H9 (cell line): ENCODE data around the gene PI4K2A. TPM values are rescaled to one million over a fixed set of nuclear protein-coding genes. Genes with fewer than 3 reads are reported as not detected.

Source experiments
- DNase-seq: peaks from one replicate; pipeline ENCODE4 v3.0.0-alpha.2; 2017
- H2AFZ ChIP-seq: one replicate; pipeline ENCODE4 v1.6.1; 2013; ENCODE audit warnings: mild to moderate bottlenecking, low read length, control low read depth, moderate library complexity
- H2AK5ac ChIP-seq: 2 replicates; pipeline ENCODE4 v1.6.1; 2013; ENCODE audit warnings: low read length, control low read depth, mixed read lengths; ENCODE audit not compliant: insufficient read length
- H2BK120ac ChIP-seq: one replicate; pipeline ENCODE4 v1.6.1; 2013; ENCODE audit warnings: low read depth, mild to moderate bottlenecking, low read length, control low read depth, inconsistent platforms; ENCODE audit not compliant: poor library complexity, severe bottlenecking
- H2BK12ac ChIP-seq: 2 replicates; pipeline ENCODE4 v1.6.1; 2013; ENCODE audit warnings: low read length, control low read depth, mixed read lengths, low read depth; ENCODE audit not compliant: insufficient read length
- H2BK15ac ChIP-seq: 2 replicates; pipeline ENCODE4 v1.6.1; 2013; ENCODE audit warnings: low read depth, low read length, control low read depth
- H2BK20ac ChIP-seq: one replicate; pipeline ENCODE4 v1.6.1; 2013; ENCODE audit warnings: low read depth, mild to moderate bottlenecking, low read length, control low read depth, inconsistent platforms; ENCODE audit not compliant: poor library complexity, severe bottlenecking
- H2BK5ac ChIP-seq: 2 replicates; pipeline ENCODE4 v1.6.1; 2013; ENCODE audit warnings: low read length, control low read depth, mixed read lengths; ENCODE audit not compliant: insufficient read length
- H3K14ac ChIP-seq: 2 replicates; pipeline ENCODE4 v1.6.1; 2013; ENCODE audit warnings: low read length, control low read depth; ENCODE audit not compliant: insufficient read depth
- H3K18ac ChIP-seq: 2 replicates; pipeline ENCODE4 v1.6.1; 2013; ENCODE audit warnings: low read depth, mild to moderate bottlenecking, mixed read lengths, low read length, control low read depth; ENCODE audit not compliant: insufficient read length
- H3K23ac ChIP-seq: 2 replicates; pipeline ENCODE4 v1.6.1; 2013; ENCODE audit warnings: low read length, control low read depth, mixed read lengths, low read depth; ENCODE audit not compliant: insufficient read length
- H3K23me2 ChIP-seq: 2 replicates; pipeline ENCODE4 v1.6.1; 2013; ENCODE audit warnings: low read depth, mild to moderate bottlenecking, mixed read lengths, low read length, control low read depth; ENCODE audit not compliant: insufficient read length, poor library complexity, severe bottlenecking
- H3K27ac ChIP-seq: 2 replicates; pipeline ENCODE4 v1.5.1; 2013; ENCODE audit warnings: low read length, control low read depth, mixed read lengths, low read depth; ENCODE audit not compliant: insufficient read length
- H3K27me3 ChIP-seq: 2 replicates; pipeline ENCODE4 v1.6.1; 2013; ENCODE audit warnings: low read length, control low read depth, inconsistent platforms; ENCODE audit not compliant: insufficient read depth
- H3K4ac ChIP-seq: 2 replicates; pipeline ENCODE4 v1.6.1; 2013; ENCODE audit warnings: low read depth, mild to moderate bottlenecking, control low read depth, inconsistent platforms, low read length, moderate library complexity
- H3K4me1 ChIP-seq: 2 replicates; pipeline ENCODE4 v1.6.1; 2013; ENCODE audit warnings: low read length, control low read depth, inconsistent platforms; ENCODE audit not compliant: insufficient read depth
- H3K4me2 ChIP-seq: 2 replicates; pipeline ENCODE4 v1.6.1; 2013; ENCODE audit warnings: low read length, control low read depth, mixed read lengths; ENCODE audit not compliant: insufficient read length, insufficient read depth
- H3K56ac ChIP-seq: 2 replicates; pipeline ENCODE4 v1.6.1; 2013; ENCODE audit warnings: low read depth, mild to moderate bottlenecking, mixed read lengths, low read length, control low read depth; ENCODE audit not compliant: insufficient read length
- H3K79me1 ChIP-seq: 2 replicates; pipeline ENCODE4 v1.6.1; 2013; ENCODE audit warnings: low read depth, mild to moderate bottlenecking, moderate library complexity, low read length, control low read depth, inconsistent platforms; ENCODE audit not compliant: insufficient read depth, poor library complexity, severe bottlenecking
- H3K79me2 ChIP-seq: 2 replicates; pipeline ENCODE4 v1.6.1; 2013; ENCODE audit warnings: low read length, control low read depth, inconsistent platforms; ENCODE audit not compliant: insufficient read depth
- H3K9ac ChIP-seq: 2 replicates; pipeline ENCODE4 v1.6.1; 2013; ENCODE audit warnings: low read length, control low read depth, mixed read lengths; ENCODE audit not compliant: insufficient read length; ENCODE audit errors: extremely low read depth
- H3K9me3 ChIP-seq: one replicate; pipeline ENCODE4 v1.6.1; 2013; ENCODE audit warnings: low read depth, low read length, inconsistent platforms; ENCODE audit not compliant: control insufficient read depth
- H3T11ph ChIP-seq: one replicate; pipeline ENCODE4 v1.6.1; 2013; ENCODE audit warnings: mild to moderate bottlenecking, low read length, control low read depth, inconsistent platforms
- H4K20me1 ChIP-seq: one replicate; pipeline ENCODE4 v1.6.1; 2013; ENCODE audit not compliant: control insufficient read depth, insufficient read length, insufficient read depth
- H4K5ac ChIP-seq: 2 replicates; pipeline ENCODE4 v1.6.1; 2013; ENCODE audit warnings: low read depth, mild to moderate bottlenecking, mixed read lengths, low read length, control low read depth; ENCODE audit not compliant: insufficient read length
- H4K8ac ChIP-seq: replicated peaks from 2 replicates; pipeline ENCODE4 v1.6.1; 2013; ENCODE audit warnings: low read length, control low read depth, mixed read lengths, low read depth; ENCODE audit not compliant: insufficient read length
- H4K91ac ChIP-seq: 2 replicates; pipeline ENCODE4 v1.6.1; 2013; ENCODE audit warnings: low read depth, mild to moderate bottlenecking, moderate library complexity, mixed read lengths, low read length, control low read depth; ENCODE audit not compliant: insufficient read length
- H3K27ac Mint-ChIP-seq, 3 experiments: 2 replicates in 2 of 3; 3 replicates in 1 of 3; pipeline ENCODE4 v1.8.0; 2020 to 2021; ENCODE audit warnings: mixed read lengths in 3 of 3, mild to moderate bottlenecking in 1 of 3, moderate library complexity in 1 of 3
- H3K27me3 Mint-ChIP-seq: 2 replicates; pipeline ENCODE4 v1.8.0; 2021; ENCODE audit warnings: low read depth, mild to moderate bottlenecking, moderate library complexity, mixed read lengths
- H3K36me3 Mint-ChIP-seq, 3 experiments: 2 replicates in 2 of 3; 3 replicates in 1 of 3; pipeline ENCODE4 v1.8.0; 2020 to 2021; ENCODE audit warnings: low read depth in 3 of 3, mixed read lengths in 3 of 3; ENCODE audit not compliant: insufficient read depth in 1 of 3
- H3K4me1 Mint-ChIP-seq, 2 experiments: 2 replicates each; pipeline ENCODE4 v1.8.0; 2020; ENCODE audit warnings: mixed read lengths in 2 of 2
- H3K4me3 Mint-ChIP-seq, 2 experiments: 2 replicates in 1 of 2; 3 replicates in 1 of 2; pipeline ENCODE4 v1.8.0; 2020 to 2021; ENCODE audit warnings: mild to moderate bottlenecking in 2 of 2, mixed read lengths in 2 of 2, moderate library complexity in 1 of 2
- H3K9me3 Mint-ChIP-seq, 2 experiments: 2 replicates in 1 of 2; 3 replicates in 1 of 2; pipeline ENCODE4 v1.8.0; 2020; ENCODE audit warnings: mild to moderate bottlenecking in 2 of 2, mixed read lengths in 2 of 2, moderate library complexity in 1 of 2
- CTCF ChIP-seq: fragments of 200-600 bp; sonication (generic); conservative IDR thresholded peaks from 3 replicates; pipeline ENCODE4 v1.8.0; 2021; ENCODE audit warnings: antibody characterized with exemption, mild to moderate bottlenecking
- WGBS: extraction: QIAGEN DNeasy Blood & Tissue Kit; methylation state at CpG from one replicate; pipeline ENCODE4 v1.1.7; 2013; ENCODE audit warnings: missing lambda C conversion rate, low lambda C conversion rate, mixed read lengths; ENCODE audit not compliant: insufficient read length; ENCODE audit errors: extremely low coverage; 5-methylcytosine and 5-hydroxymethylcytosine counted together
- total RNA-seq: library from RNA; stranded (reverse); gene quantifications from 2 replicates; pipeline ENCODE4 v1.2.1, GENCODE V29; 2021

The PI4K2A gene
- total RNA-seq, 1 experiment from 2014 or later = 30.9 TPM

DNA sequence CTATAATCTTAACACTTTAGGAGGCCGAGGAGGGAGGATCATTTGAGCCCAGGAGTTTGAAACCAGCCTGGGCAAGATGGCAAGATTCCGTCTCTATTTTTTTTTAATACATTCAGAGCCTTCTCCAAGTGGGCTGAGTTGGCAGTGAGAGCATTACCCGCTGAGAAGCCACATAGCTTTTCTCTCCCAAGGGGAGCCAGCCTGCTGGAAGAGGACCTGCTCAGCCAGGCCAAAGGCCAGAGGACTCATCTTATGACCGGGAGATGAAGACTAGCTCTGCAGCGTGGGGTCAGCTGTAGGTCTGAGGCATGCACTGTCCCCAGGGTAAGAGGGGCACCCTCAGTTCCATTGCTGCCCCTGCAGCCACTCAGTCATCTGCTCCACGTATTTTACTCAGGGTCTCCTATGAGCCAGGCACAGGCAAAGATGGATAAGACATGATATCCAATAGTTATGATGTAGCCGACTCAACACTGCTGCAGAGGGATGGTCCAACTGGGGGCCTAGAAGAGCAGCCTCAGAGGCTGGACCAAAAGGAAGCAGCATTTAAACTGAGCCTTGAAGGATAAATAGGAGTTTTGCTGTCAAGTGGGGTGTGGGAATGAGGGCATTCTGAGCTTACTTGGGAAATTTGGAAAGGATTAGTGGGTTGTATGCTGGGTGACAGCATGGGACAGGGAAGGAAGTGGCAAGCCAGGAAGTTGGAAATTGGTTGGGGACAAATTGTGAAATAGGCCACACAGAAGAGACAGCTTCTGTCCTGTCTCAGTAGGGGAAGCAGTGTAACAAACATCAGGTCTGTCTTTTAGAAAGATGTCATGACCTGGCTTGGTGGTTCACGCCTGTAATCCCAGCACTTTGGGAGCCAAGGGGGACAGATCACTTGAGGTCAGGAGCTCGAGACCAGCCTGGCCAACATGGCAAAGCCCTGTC is 71.4 kb downstream of the PI4K2A start:
- H3K27me3 Mint-ChIP-seq = peaks cover 11% of the 10 kb centered on the region
- H3K4me1 ChIP-seq = peaks cover 4% of the 10 kb centered on the region; the same call in 1 of the 2 replicates
- no CpG with 5 or more reads among the region's 9 CpGs for WGBS

More for the DNA sequence above, 71.4 kb downstream of the PI4K2A start:
- no peak overlapping the region for H3K27ac Mint-ChIP-seq
- no peak overlapping the region for H2BK20ac ChIP-seq
- no peak overlapping the region for H2BK12ac ChIP-seq
- no peak overlapping the region for H4K91ac ChIP-seq
- H3K18ac ChIP-seq = no peak overlapping the region
- H2BK5ac ChIP-seq = no peak overlapping the region
- H3K23me2 ChIP-seq = peaks cover 21% of the 10 kb centered on the region
- H3K27me3 ChIP-seq = no peaks in the 10 kb centered on the region
- H3K27ac ChIP-seq = no peak overlapping the region
- H3K9me3 Mint-ChIP-seq = no peaks in the 10 kb centered on the region; a peak in 1 of 5 replicates
- H3K4me2 ChIP-seq = no peak overlapping the region
- no peak overlapping the region for H4K5ac ChIP-seq
- H3K4me1 Mint-ChIP-seq = peaks cover 33 to 38% of the 10 kb centered on the region in 2 experiments
- H3K79me2 ChIP-seq = no peaks in the 10 kb centered on the region
- H3K4me3 Mint-ChIP-seq = peak overlapping the region; percentile 17 to 43; a peak in 3 of 5 replicates
- no peak overlapping the region for H3K23ac ChIP-seq
- H2BK15ac ChIP-seq = no peak overlapping the region
- no peaks in the 10 kb centered on the region for H3K79me1 ChIP-seq
- no peak for DNase-seq
- H3K4ac ChIP-seq = no peak overlapping the region
- H3T11ph ChIP-seq = no peak overlapping the region
- H3K9ac ChIP-seq = no peak overlapping the region
- H2BK120ac ChIP-seq = no peak overlapping the region
- no peaks in the 10 kb centered on the region for H3K9me3 ChIP-seq
- peaks cover 6 to 11% (median 9%) of the 10 kb centered on the region in 3 experiments; a peak in 6 of 7 replicates for H3K36me3 Mint-ChIP-seq
- no peak overlapping the region for H2AFZ ChIP-seq
- H3K14ac ChIP-seq = no peak overlapping the region
- no peak for TF ChIP-seq CTCF
- H3K56ac ChIP-seq = no peak overlapping the region
- no peak overlapping the region for H2AK5ac ChIP-seq
- H4K20me1 ChIP-seq = no peaks in the 10 kb centered on the region
- no peak overlapping the region for H4K8ac ChIP-seq
